Upper lobe of left lung (tissue), 4 donors: ENCODE data around the gene LY6G6D.

Experiments used
- CTCF ChIP-seq, 6 experiments: fragments of 450-650 bp in 4 of 6; fragments of 200-600 bp in 2 of 6; sonication (generic) in 2 of 6; IDR thresholded peaks; one replicate each; pipeline ENCODE4 v1.5.1; 2016 to 2019; ENCODE audit warnings: antibody characterized with exemption in 6 of 6
- POLR2A ChIP-seq, 4 donors: fragments of 450-650 bp; IDR thresholded peaks; one replicate each; pipeline ENCODE4 v1.5.1; 2016 to 2017; ENCODE audit warnings: antibody characterized with exemption in 4 of 4, mild to moderate bottlenecking in 2 of 4

GRCh38 chr6:31692353-31692752, 22.8 kb upstream of the LY6G6D start:
- TF ChIP-seq POLR2A (IDR thresholded peaks at IDR 0.05), result no peak
- TF ChIP-seq CTCF (IDR thresholded peaks at IDR 0.05), result no peak
